Gastroesophageal sphincter (tissue), 4 donors: ENCODE results near the gene GFPT2. TPM values are rescaled to one million over a fixed set of nuclear protein-coding genes. Genes with fewer than 3 reads are reported as not detected.

ENCODE experiments used
- ATAC-seq: fragments of 150-250 bp; one replicate; pipeline ENCODE4 v1.9.1; 2016; ENCODE audit warnings: mild to moderate bottlenecking, moderate library complexity
- H3K27ac ChIP-seq, 4 donors: fragments of 200-600 bp; sonication (generic) in 3 of 4; 1 replicate in 3 of 4; 2 replicates in 1 of 4; pipeline ENCODE4 v1.5.1; 2016 to 2019
- H3K27me3 ChIP-seq: fragments of 200-600 bp; sonication (generic); one replicate; pipeline ENCODE4 v1.5.1; 2019
- H3K36me3 ChIP-seq, 2 donors: fragments of 200-600 bp; sonication (generic); one replicate each; pipeline ENCODE4 v1.5.1; 2019; ENCODE audit warnings: control low read depth in 1 of 2
- H3K4me1 ChIP-seq, 3 donors: fragments of 200-600 bp; sonication (generic); 1 replicate in 2 of 3; 2 replicates in 1 of 3; pipeline ENCODE4 v1.5.1; 2016 to 2019; ENCODE audit warnings: control low read depth in 2 of 3
- H3K4me3 ChIP-seq, 2 donors: fragments of 200-600 bp; sonication (generic); one replicate each; pipeline ENCODE4 v1.5.1; 2019; ENCODE audit warnings: mild to moderate bottlenecking in 1 of 2, moderate library complexity in 1 of 2
- H3K9me3 ChIP-seq, 3 donors: fragments of 200-600 bp; sonication (generic); one replicate each; pipeline ENCODE4 v1.5.1; 2017 to 2019; ENCODE audit warnings: control low read depth in 2 of 3
- EP300 ChIP-seq: sonication (generic); formaldehyde crosslinking; IDR thresholded peaks from one replicate; pipeline ENCODE4 v1.6.1; 2017; ENCODE audit warnings: antibody characterized with exemption, mild to moderate bottlenecking
- POLR2A ChIP-seq, 2 donors: fragments of 450-650 bp; IDR thresholded peaks; one replicate each; pipeline ENCODE4 v1.6.1; 2017; ENCODE audit warnings: antibody characterized with exemption in 2 of 2, mild to moderate bottlenecking in 2 of 2, moderate library complexity in 1 of 2
- POLR2AphosphoS5 ChIP-seq: sonication (generic); formaldehyde crosslinking; IDR thresholded peaks from one replicate; pipeline ENCODE4 v1.6.1; 2017; ENCODE audit warnings: antibody characterized with exemption
- WGBS, 2 donors: methylation state at CpG; one replicate each; pipeline ENCODE4 v1.1.5; 2018; ENCODE audit warnings: low coverage in 1 of 2; 5-methylcytosine and 5-hydroxymethylcytosine counted together
- total RNA-seq, 4 donors: library from RNA; depleted of rRNA; stranded (reverse); fragments of >200 nt; gene quantifications; one replicate each; pipeline ENCODE4 v1.1.0, GENCODE V29; 2016
- TF ChIP-seq, protein P1 (sequence below), 4 experiments: fragments of 200-600 bp in 2 of 4; fragments of 450-650 bp in 2 of 4; sonication (generic) in 1 of 4; IDR thresholded peaks; one replicate each; pipeline ENCODE4 v1.5.1; 2017 to 2019; ENCODE audit warnings: antibody characterized with exemption in 4 of 4, mild to moderate bottlenecking in 2 of 4, moderate library complexity in 2 of 4

Gene GFPT2
- total RNA-seq = 10 to 100 TPM; 28.7 to 94.1 (median 34.1) TPM

DNA sequence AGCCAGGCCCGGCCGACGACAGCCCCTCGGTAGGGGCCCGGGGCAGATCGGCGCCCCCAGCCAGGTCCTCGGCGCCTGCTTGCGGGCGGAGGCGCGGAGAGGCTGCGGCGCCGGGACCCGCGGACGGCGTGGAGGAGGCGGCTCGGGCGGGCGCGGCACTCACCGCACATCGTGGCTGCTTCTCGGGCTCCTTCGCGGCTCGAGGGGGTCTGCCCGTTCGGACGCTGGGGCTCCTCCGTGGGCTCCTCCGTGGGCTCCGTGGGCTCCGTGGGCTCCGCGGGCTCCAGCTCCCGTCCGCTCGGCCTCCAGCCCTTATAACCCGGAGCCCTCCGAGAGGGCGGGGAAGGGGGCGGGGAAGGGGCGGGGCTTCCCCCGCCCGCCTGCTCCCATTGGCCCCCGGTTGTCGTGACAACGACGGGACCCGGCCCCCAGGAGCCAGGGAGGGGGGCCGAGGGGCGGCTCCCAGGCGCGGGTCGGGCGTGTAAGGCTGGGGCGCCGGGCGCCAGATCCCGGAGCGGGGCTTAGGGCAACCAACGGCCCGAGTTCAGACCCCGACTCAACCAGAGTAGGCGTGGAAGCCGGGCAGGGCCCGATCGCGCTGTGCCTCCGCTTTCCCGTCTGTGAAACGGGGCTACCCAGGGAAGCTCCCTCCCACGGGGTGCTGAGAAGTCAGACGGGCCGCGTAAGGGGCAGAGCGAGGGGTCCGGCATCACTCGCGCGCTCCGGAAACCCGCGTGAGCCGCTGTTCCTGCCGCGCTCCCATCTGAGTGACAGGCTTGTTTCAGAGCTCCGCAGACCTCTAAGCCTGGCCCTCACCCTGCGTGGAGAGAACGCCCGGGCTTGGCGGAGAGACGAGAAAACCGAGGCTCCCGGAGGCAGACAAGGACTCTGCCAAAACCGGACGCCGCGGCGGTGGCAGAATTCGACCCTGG, at the start of gene GFPT2:
Gene GFPT2 (minus strand): TSS at position 289 of the 932 bp plus-strand sequence. CDS start 119 bp downstream, at position 170.
- peak within 1 kb of the TSS; percentile 31 to 86 (median 86) for H3K27ac ChIP-seq
- peak; percentile 91 for ATAC-seq
- WGBS, 2 donors = no CpG with 5 or more reads among the region's 106 CpGs
- TF ChIP-seq EP300 (no peak), POLR2AphosphoS5 (peak; percentile 55), POLR2A (IDR thresholded peaks at IDR 0.05) (peak; percentile 71 to 73)
- TF ChIP-seq, protein P1, sequence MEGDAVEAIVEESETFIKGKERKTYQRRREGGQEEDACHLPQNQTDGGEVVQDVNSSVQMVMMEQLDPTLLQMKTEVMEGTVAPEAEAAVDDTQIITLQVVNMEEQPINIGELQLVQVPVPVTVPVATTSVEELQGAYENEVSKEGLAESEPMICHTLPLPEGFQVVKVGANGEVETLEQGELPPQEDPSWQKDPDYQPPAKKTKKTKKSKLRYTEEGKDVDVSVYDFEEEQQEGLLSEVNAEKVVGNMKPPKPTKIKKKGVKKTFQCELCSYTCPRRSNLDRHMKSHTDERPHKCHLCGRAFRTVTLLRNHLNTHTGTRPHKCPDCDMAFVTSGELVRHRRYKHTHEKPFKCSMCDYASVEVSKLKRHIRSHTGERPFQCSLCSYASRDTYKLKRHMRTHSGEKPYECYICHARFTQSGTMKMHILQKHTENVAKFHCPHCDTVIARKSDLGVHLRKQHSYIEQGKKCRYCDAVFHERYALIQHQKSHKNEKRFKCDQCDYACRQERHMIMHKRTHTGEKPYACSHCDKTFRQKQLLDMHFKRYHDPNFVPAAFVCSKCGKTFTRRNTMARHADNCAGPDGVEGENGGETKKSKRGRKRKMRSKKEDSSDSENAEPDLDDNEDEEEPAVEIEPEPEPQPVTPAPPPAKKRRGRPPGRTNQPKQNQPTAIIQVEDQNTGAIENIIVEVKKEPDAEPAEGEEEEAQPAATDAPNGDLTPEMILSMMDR (IDR thresholded peaks at IDR 0.05) = no peak
- no peaks in the 10 kb centered on the region for H3K36me3 ChIP-seq
- peak within 1 kb of the TSS; percentile 50 to 89 for H3K4me3 ChIP-seq
- peaks cover 0 to 45% (median 6%) of the 10 kb centered on the region in 3 donors for H3K4me1 ChIP-seq
- H3K27me3 ChIP-seq = peaks cover 6% of the 10 kb centered on the region
- no peaks in the 10 kb centered on the region for H3K9me3 ChIP-seq

- Histone ChIP-seq H3K36me3 (no peaks in the 10 kb centered on the region), H3K27ac (no peak overlapping the region), H3K27me3 (no peaks in the 10 kb centered on the region), H3K4me3 (no peak overlapping the region), H3K4me1 (no peaks in the 10 kb centered on the region), H3K9me3 (peaks cover 0 to 16% (median 0%) of the 10 kb centered on the region in 3 donors)
- ATAC-seq = no peak
- WGBS, 2 donors = 95% methylated on average over 7 of the region's 13 CpGs; no CpG with 5 or more reads in 1 of the 2 donors
- TF ChIP-seq EP300 (no peak), POLR2AphosphoS5 (no peak), POLR2A (IDR thresholded peaks at IDR 0.05) (no peak)
- TF ChIP-seq, protein P1 (IDR thresholded peaks at IDR 0.05) = no peak
Observed at GRCh38 chr5:180402716-180403115, 49.6 kb upstream of the GFPT2 start.

- 80 to 96% methylated on average over 2 to 6 of the region's 11 CpGs for WGBS, 2 donors
- H3K9me3 ChIP-seq = peaks cover 0 to 16% (median 0%) of the 10 kb centered on the region in 3 donors
- no peak overlapping the region for H3K27ac ChIP-seq
- TF ChIP-seq, protein P1 (IDR thresholded peaks at IDR 0.05) = no peak
- no peak for TF ChIP-seq POLR2AphosphoS5
- no peak for TF ChIP-seq EP300
- TF ChIP-seq POLR2A (IDR thresholded peaks at IDR 0.05) = no peak
- H3K27me3 ChIP-seq = no peaks in the 10 kb centered on the region
- ATAC-seq = no peak
- no peak overlapping the region for H3K4me3 ChIP-seq
- no peaks in the 10 kb centered on the region for H3K36me3 ChIP-seq
- H3K4me1 ChIP-seq = no peaks in the 10 kb centered on the region
Observed at GRCh38 chr5:180401229-180401907, 48.2 kb upstream of the GFPT2 start.

- Histone ChIP-seq H3K27me3 (no peaks in the 10 kb centered on the region), H3K4me1 (no peaks in the 10 kb centered on the region), H3K9me3 (peaks cover 0 to 16% (median 0%) of the 10 kb centered on the region in 3 donors), H3K36me3 (no peaks in the 10 kb centered on the region), H3K27ac (no peak overlapping the region), H3K4me3 (no peak overlapping the region)
- ATAC-seq = no peak
- 91 to 100% methylated on average over 5 to 8 of the region's 9 CpGs for WGBS, 2 donors
- TF ChIP-seq POLR2A (IDR thresholded peaks at IDR 0.05) (no peak), EP300 (no peak), POLR2AphosphoS5 (no peak)
- TF ChIP-seq, protein P1 (IDR thresholded peaks at IDR 0.05) = no peak
Observed at GRCh38 chr5:180400416-180400815, 47.3 kb upstream of the GFPT2 start.
